GM13977 (cell line): Measurements from ENCODE around the gene AMPD1.

ENCODE experiments used
- DNase-seq: peaks from one replicate; pipeline ENCODE4 v3.0.0; 2012; ENCODE audit warnings: low spot score
- CTCF ChIP-seq: IDR thresholded peaks from 2 replicates; pipeline ENCODE4 v1.5.1; 2012; ENCODE audit warnings: mild to moderate bottlenecking, control low read depth; ENCODE audit not compliant: insufficient read depth; ENCODE audit errors: extremely low read depth, missing control alignments
- in situ Hi-C: fragments of 300-500 bp; cut with MboI; formaldehyde crosslinking; loops from one replicate; pipeline ENCODE4 v1.12.0; 2022; ENCODE audit warnings: low sequenced_read_pairs, low pct_unique_long_range_greater_than_20kb, mixed read lengths, inconsistent platforms; ENCODE audit not compliant: unreplicated experiment

The AMPD1 gene

DNA sequence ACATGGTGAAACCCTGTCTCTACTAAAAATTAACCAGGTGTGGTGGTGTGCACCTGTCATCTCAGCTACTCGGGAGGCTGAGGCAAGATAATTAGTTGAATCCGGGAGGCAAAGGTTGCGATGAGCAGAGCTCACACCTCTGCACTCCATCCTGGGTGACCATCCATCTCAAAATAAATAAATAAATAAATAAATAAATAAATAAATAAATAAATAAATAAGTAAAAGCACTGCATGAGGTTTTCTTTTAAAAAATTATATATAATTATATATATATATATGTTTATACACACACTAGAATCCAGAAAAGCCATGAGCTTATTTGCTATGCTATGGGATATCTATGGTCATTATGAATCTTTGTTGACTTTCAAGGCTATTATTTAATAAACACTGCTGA, 2.4 kb downstream of the AMPD1 start:
- TF ChIP-seq CTCF, result no peak
- no peak for DNase-seq
- in situ Hi-C loops, result no loop called here

GRCh38 chr1:114691061-114691460, 4.3 kb downstream of the AMPD1 start:
- no peak for DNase-seq
- no peak for TF ChIP-seq CTCF
- in situ Hi-C loops, result no loop called here

GRCh38 chr1:114690148-114690547, 5.2 kb downstream of the AMPD1 start:
- no peak for DNase-seq
- in situ Hi-C loops, result no loop called here
- TF ChIP-seq CTCF, result no peak

DNA sequence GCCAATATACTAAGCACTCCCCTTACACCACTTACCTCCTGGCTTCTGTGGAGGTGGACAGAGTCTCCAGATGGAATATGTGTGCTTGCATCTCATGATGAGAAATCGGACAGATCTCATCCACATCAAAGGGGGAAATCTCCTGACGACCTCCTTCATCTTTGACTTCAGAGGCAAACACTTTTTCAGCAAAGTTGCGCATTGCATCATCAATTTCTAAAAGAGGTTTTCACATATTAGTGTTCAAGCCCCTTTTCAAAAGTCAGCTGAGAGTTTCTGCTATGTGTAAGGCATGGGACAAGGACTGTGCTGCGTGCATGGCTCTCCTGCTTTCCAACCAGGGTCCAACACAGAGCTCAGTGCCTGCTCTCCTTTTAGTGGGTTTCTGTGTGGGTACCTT, 6.8 kb downstream of the AMPD1 start:
- DNase-seq, result no peak
- no peak for TF ChIP-seq CTCF
- in situ Hi-C loops, result no loop called here

DNA sequence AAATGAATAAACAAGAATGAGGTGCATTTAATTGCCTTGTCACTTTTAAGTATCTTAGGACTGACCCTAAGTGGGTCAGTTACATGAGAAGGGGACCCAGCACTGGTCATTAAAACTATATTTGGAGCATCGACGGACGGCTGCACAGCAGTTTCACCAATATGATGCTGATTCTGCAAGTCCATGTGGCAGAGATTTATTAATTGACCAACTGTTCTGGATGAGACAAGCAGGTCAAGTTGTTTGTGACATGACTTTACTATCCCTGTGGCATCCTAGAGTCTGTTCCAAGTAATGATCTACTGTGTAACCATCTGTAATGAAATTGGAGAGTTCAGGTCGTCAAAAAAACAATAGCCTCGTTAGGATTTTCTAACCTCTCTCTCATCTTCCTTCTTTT, 9.5 kb downstream of the AMPD1 start:
- TF ChIP-seq CTCF, result no peak

DNA sequence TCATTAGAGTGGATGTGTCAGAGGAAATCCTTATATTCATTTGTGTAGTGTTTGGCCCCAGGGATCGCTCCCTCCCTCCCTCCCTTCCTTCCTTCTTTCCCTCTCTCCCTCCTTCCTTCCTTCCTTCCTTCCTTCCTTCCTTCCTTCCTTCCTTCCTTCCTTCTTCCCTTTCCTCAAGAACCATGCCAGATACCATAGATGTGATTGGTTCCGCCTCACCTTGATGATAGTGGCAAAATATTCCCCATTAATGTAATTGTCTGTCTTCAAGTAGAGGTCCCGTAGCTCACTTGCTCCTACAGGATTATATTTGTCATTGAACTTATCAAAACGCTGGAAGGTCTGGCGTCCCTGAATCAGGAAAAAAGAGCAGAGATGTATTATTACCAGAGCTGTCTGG, 17.7 kb downstream of the AMPD1 start:
- DNase-seq, result no peak
- TF ChIP-seq CTCF, result no peak
- in situ Hi-C loops, result no loop called here

More for the DNA sequence above, 9.5 kb downstream of the AMPD1 start:
- in situ Hi-C loops, result no loop called here
- DNase-seq, result no peak

- in situ Hi-C loops, result no loop called here
- DNase-seq, result no peak
- no peak for TF ChIP-seq CTCF
These were observed 19.2 kb downstream of the AMPD1 start for GRCh38 chr1:114676115-114676514.
